ENCODE measurements around the gene CFAP53.

The CFAP53 gene

GRCh38 chr18:50313031-50313607 lies 46.8 kb upstream of the CFAP53 start:
- H2AFZ ChIP-seq (ENCODE audit: low read length): no peak overlapping the region; the same call in 1 of the 2 replicates

GRCh38 chr18:50312296-50313030 lies 46.2 kb upstream of the CFAP53 start:
- H3K4me2 ChIP-seq (ENCODE audit: low read depth, low read length): peak overlapping the region; percentile 79
- H3K27ac ChIP-seq (ENCODE audit: low read length): peak overlapping the region; percentile 97
- H3K9me3 ChIP-seq (replicated peaks; ENCODE audit: insufficient read depth, low read length): no peaks in the 10 kb centered on the region
- no peaks in the 10 kb centered on the region for H3K9me2 ChIP-seq (replicated peaks; ENCODE audit: insufficient read depth, low read length)
- H3K79me2 ChIP-seq (ENCODE audit: low read length): no peaks in the 10 kb centered on the region
- no peak for TF ChIP-seq EZH2 (optimal IDR thresholded peaks at IDR 0.05; ENCODE audit: low read depth, low read length)
- TF ChIP-seq EZH2phosphoT487 (IDR thresholded peaks at IDR 0.05; ENCODE audit: low read length): no peak
- no peak for TF ChIP-seq CTCF (IDR thresholded peaks at IDR 0.05; ENCODE audit: low read length)
- H3K36me3 ChIP-seq (replicated peaks; ENCODE audit: insufficient read depth, low read length): no peaks in the 10 kb centered on the region
- H4K20me1 ChIP-seq (ENCODE audit: insufficient read depth, low read length): no peaks in the 10 kb centered on the region
- peaks cover 52% of the 10 kb centered on the region for H3F3A ChIP-seq (ENCODE audit: insufficient read depth, low read length)
- H3K27me3 ChIP-seq (replicated peaks; ENCODE audit: insufficient read depth, low read length): no peaks in the 10 kb centered on the region
- H3K4me3 ChIP-seq (ENCODE audit: low read length): peak overlapping the region; percentile 23; the same call in 1 of the 2 replicates
- H2AFZ ChIP-seq (ENCODE audit: low read length): peak overlapping the region; percentile 39; the same call in 1 of the 2 replicates
- peak overlapping the region; percentile 56 for H3K9ac ChIP-seq (ENCODE audit: low read length)
- peak; percentile 86 for DNase-seq
- peaks cover 59% of the 10 kb centered on the region for H3K4me1 ChIP-seq (ENCODE audit: low read length)

More at GRCh38 chr18:50313031-50313607, 46.8 kb upstream of the CFAP53 start:
- peak overlapping the region; percentile 56 for H3K9ac ChIP-seq (ENCODE audit: low read length)
- H4K20me1 ChIP-seq (ENCODE audit: insufficient read depth, low read length): no peaks in the 10 kb centered on the region
- H3K27me3 ChIP-seq (replicated peaks; ENCODE audit: insufficient read depth, low read length): no peaks in the 10 kb centered on the region
- no peaks in the 10 kb centered on the region for H3K79me2 ChIP-seq (ENCODE audit: low read length)
- H3K4me1 ChIP-seq (ENCODE audit: low read length): peaks cover 59% of the 10 kb centered on the region
- no peaks in the 10 kb centered on the region for H3K9me3 ChIP-seq (replicated peaks; ENCODE audit: insufficient read depth, low read length)
- H3K36me3 ChIP-seq (replicated peaks; ENCODE audit: insufficient read depth, low read length): no peaks in the 10 kb centered on the region
- no peaks in the 10 kb centered on the region for H3K9me2 ChIP-seq (replicated peaks; ENCODE audit: insufficient read depth, low read length)
- H3K27ac ChIP-seq (ENCODE audit: low read length): peak overlapping the region; percentile 97
- TF ChIP-seq EZH2phosphoT487 (IDR thresholded peaks at IDR 0.05; ENCODE audit: low read length): no peak
- no peak for TF ChIP-seq EZH2 (optimal IDR thresholded peaks at IDR 0.05; ENCODE audit: low read depth, low read length)
- no peak for TF ChIP-seq CTCF (IDR thresholded peaks at IDR 0.05; ENCODE audit: low read length)
- H3K4me2 ChIP-seq (ENCODE audit: low read depth, low read length): peak overlapping the region; percentile 79
- no peak for DNase-seq
- peaks cover 48% of the 10 kb centered on the region for H3F3A ChIP-seq (ENCODE audit: insufficient read depth, low read length)
- 0 out of 2 replicates have a peak overlapping the region, but pooled peaks have one; percentile 14 for H3K4me3 ChIP-seq (ENCODE audit: low read length)

- no peaks in the 10 kb centered on the region for H3K27me3 ChIP-seq (replicated peaks; ENCODE audit: insufficient read depth, low read length)
- H3K4me3 ChIP-seq (ENCODE audit: low read length): no peak overlapping the region; the same call in 1 of the 2 replicates
- H3F3A ChIP-seq (ENCODE audit: insufficient read depth, low read length): peaks cover 55% of the 10 kb centered on the region
- H3K4me2 ChIP-seq (ENCODE audit: low read depth, low read length): peak overlapping the region; percentile 79
- H3K27ac ChIP-seq (ENCODE audit: low read length): peak overlapping the region; percentile 97
- peak overlapping the region; percentile 56 for H3K9ac ChIP-seq (ENCODE audit: low read length)
- DNase-seq: no peak
- H3K36me3 ChIP-seq (replicated peaks; ENCODE audit: insufficient read depth, low read length): no peaks in the 10 kb centered on the region
- H3K4me1 ChIP-seq (ENCODE audit: low read length): peaks cover 62% of the 10 kb centered on the region
- TF ChIP-seq EZH2 (optimal IDR thresholded peaks at IDR 0.05; ENCODE audit: low read depth, low read length) (no peak), EZH2phosphoT487 (IDR thresholded peaks at IDR 0.05; ENCODE audit: low read length) (no peak), CTCF (IDR thresholded peaks at IDR 0.05; ENCODE audit: low read length) (no peak)
- no peaks in the 10 kb centered on the region for H3K9me2 ChIP-seq (replicated peaks; ENCODE audit: insufficient read depth, low read length)
- no peaks in the 10 kb centered on the region for H3K79me2 ChIP-seq (ENCODE audit: low read length)
- H4K20me1 ChIP-seq (ENCODE audit: insufficient read depth, low read length): no peaks in the 10 kb centered on the region
- no peaks in the 10 kb centered on the region for H3K9me3 ChIP-seq (replicated peaks; ENCODE audit: insufficient read depth, low read length)
- peak overlapping the region; percentile 39 for H2AFZ ChIP-seq (ENCODE audit: low read length)
Observed at GRCh38 chr18:50311650-50312049, 45.4 kb upstream of the CFAP53 start.
